Activated T-cell treated with anti-CD3 and anti-CD28 coated beads, Interleukin-2, amount 50 U/mL, for 1 hour (primary cell): ENCODE results near the gene CDK5RAP3.
"Not testable (repeated sequence)": the region's sequence is repeated elsewhere in the genome, so short reads cannot be mapped to it uniquely, and the experiment has no call there.

Experiments used
- DNase-seq: peaks from one replicate; pipeline ENCODE4 v3.0.0-alpha.2; 2020

CDK5RAP3 gene, protein sequence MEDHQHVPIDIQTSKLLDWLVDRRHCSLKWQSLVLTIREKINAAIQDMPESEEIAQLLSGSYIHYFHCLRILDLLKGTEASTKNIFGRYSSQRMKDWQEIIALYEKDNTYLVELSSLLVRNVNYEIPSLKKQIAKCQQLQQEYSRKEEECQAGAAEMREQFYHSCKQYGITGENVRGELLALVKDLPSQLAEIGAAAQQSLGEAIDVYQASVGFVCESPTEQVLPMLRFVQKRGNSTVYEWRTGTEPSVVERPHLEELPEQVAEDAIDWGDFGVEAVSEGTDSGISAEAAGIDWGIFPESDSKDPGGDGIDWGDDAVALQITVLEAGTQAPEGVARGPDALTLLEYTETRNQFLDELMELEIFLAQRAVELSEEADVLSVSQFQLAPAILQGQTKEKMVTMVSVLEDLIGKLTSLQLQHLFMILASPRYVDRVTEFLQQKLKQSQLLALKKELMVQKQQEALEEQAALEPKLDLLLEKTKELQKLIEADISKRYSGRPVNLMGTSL

GRCh38 chr17:47970725-47971499, at the start of gene CDK5RAP3:
TSS of gene CDK5RAP3 (plus strand) at chr17:47971113. CDS start at chr17:47971147, 34 bp downstream.
- peak; percentile 98 for DNase-seq

DNA sequence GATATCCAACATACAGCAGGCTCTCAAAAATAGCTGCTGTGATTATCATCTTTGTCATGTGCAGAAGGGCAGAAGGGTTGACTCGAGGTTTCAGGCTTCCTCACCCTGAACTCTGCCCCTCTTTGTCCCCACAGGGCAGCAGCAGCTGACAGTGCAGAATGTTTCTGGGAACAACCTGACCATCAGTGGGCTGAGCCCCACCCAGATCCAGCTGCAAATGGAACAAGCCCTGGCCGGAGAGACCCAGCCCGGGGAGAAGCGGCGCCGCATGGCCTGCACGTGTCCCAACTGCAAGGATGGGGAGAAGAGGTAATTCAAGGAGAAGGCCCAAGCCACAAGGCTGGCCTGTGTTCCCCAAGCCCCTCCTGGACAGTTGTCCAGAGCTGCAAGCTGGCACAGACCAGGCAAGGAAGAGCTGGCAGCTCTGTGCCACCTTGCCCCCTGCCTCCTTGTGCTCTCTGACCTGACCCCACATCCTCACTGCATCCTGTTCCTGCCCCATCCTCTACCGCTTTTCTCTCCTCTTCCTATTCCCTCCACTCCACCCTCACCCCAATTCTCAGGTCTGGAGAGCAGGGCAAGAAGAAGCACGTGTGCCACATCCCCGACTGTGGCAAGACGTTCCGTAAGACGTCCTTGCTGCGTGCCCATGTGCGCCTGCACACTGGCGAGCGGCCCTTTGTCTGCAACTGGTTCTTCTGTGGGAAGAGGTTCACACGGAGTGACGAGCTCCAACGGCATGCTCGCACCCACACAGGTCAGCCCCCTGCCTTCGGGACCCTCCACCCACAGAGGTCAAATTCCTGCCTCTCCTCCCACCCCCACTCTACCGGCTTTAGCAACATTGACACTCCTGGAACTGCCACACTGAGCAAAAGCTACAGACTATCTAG, 45.9 kb upstream of the CDK5RAP3 start:
- no peak for DNase-seq

DNA sequence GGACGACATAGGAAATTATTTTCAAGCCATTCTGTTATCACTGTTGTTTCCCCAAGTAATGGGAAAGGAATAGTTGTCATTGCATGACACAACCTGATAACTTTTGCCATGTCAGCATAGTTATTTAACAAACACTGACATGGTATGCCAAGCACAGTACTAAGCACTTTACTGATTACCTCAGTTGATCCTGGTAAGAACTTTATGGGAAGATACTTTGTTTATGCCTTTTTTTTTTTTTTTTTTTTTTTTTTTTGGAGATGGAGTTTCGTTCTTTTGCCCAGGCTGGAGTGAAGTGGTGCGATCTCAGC, 45.3 kb upstream of the CDK5RAP3 start:
- DNase-seq, result no peak

DNA sequence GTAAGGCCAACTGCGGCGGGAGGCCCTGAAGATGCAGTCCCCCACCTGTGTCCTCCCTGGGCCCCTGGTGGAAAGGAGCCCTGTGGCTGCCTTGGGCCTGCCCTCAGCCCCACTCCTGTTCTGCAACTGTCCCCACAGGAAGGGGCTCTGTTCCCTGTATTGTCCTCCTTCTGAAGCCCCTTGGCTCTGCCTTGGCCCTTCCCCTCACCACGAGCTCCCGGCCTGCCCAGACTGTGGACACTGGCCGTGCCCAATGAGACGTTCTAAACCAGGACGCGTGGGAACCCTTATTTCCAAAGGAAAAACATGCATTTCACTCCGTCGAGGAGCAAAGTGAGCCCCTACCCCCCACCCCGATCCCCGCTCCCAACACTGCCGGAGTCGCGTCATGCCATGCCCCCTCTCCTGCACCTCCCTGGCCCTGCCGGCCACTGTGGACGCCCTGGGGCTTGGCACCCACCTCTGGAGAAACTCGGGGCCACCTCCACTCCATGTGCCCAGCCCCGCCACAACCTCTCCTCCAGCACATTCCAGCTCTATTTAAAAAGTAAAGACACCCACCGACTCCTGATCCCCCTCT, 43.0 kb upstream of the CDK5RAP3 start:
- no peak for DNase-seq

GRCh38 chr17:47928415-47928814, 42.5 kb upstream of the CDK5RAP3 start:
- DNase-seq, result no peak

DNA sequence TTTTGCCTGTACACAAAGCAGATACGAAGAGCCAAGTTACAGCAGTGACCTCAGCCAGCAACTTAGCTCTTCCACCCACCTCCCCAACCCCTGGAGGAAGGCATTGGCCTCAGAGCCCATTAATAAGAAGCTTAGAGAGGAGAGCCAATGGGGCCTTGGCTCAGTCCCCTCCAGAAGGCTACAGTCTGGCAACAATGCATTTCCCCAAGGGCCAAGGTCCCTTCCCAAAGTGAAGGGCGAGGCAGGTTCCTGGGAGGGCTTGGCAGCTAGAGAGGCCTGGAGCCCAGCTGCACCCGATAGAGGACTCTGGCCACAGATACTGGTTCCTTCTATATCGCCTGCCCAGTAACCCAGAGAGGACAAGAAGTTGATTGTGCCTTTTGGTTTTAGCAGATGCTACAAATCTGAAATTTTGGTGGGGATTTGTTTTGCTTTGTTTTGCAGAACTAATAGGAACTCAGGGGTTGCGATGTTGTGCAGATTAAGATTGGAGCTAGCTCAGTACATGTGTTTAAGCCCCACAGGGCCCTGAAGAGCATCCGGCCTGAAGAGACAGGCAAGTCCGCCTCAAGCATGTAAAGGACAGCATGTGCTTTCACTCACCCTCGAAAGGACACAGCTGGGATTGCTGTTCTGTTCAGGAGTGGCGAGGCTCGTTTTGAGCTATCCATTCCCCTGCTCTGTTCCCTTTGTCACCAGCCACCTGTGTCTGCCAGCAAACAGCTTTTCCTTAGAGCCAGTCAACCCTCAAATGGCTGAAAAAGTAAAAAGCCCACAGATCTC, 41.5 kb upstream of the CDK5RAP3 start:
- DNase-seq, result no peak

- DNase-seq, result no peak
These were observed 39.1 kb upstream of the CDK5RAP3 start for GRCh38 chr17:47931848-47932247.

- DNase-seq, result no peak
These were observed 36.1 kb upstream of the CDK5RAP3 start for GRCh38 chr17:47934856-47935255.

DNA sequence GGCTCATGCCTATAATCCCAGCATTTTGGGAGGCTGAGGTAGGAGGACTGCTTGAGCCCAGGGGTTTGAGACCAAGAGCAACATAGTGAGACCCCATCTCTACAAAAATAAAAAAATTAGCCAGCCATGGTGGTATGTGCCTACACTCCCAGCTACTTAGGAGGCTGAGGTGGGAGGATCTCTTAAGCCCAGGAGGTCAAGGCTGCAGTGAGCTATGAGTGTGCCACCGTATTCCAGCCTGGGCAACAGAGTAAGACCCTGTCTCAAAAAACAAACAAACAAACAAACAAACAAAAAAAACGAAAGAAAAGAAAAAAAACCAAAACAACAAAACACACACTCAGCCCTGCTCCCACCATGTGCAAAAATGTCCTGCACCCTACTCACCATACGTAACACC, 35.4 kb upstream of the CDK5RAP3 start:
- DNase-seq, result not testable (repeated sequence)

GRCh38 chr17:47935961-47936360, 35.0 kb upstream of the CDK5RAP3 start:
- DNase-seq, result no peak

GRCh38 chr17:47937941-47938340, 33.0 kb upstream of the CDK5RAP3 start:
- no peak for DNase-seq

GRCh38 chr17:47941246-47942095, 29.4 kb upstream of the CDK5RAP3 start, which contains the start of gene PNPO:
TSS of gene PNPO (plus strand) at chr17:47941571. CDS start at chr17:47941676, 105 bp downstream.
- DNase-seq, result peak; percentile 86

DNA sequence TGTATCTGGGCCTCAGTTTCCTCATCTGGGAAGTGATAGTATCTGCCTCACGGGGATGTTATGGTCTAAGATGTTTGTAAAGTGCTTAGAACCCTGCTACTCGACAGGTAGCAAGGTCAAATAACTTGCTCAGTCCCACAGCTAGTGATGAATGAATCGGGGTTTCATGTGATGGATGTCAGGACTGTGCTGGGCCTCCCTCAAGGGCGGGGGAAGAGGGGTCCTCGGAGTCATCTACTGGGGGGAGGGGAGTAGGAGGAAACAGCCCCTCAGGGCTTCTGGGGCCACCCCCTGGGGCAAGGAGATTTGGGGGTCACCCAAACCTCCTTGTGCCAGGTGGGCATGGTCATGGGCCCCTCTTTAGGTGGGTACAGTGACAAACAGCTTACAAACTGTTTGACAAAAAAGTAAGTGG, 28.8 kb upstream of the CDK5RAP3 start:
- DNase-seq, result no peak

DNA sequence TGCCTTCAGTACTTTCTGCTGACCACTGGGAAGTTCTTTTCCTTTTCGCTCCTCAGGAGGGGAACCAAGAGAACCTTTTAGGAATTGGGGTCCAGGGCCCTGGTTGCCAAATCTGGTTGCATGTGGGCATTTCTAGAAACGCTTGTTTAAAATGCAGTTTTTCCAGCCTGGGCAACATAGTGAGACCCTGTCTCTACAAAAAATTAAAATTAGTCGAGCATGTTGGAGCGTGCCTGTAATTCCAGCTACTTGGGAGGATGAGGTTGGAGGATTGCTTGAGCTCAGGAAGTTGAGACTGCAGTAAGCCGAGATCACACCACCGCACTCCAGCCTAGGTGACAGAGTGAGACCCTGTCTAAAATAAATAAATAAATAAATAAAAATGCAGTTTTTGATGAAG, 28.3 kb upstream of the CDK5RAP3 start:
- DNase-seq, result no peak

- DNase-seq, result no peak
These were observed 25.8 kb upstream of the CDK5RAP3 start for GRCh38 chr17:47945080-47945479.

GRCh38 chr17:47945529-47946508, 25.1 kb upstream of the CDK5RAP3 start:
- DNase-seq, result no peak

DNA sequence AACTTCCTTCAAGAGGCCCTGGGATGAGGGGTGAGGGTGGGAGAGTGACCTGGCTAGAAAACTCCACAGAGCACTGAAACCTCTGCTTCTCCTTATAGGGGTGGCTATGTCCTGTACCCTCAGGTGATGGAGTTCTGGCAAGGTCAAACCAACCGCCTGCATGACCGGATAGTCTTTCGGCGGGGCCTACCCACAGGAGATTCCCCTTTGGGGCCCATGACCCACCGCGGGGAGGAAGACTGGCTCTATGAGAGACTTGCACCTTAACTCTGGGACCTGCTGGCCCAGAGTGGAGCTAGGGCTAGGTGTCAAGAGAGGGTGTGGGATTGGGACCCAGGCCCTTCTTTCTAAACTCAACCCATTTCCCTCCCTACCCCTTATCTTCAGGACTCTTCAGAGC, 24.4 kb upstream of the CDK5RAP3 start:
- no peak for DNase-seq

- peak; percentile 73 for DNase-seq
These were observed 23.9 kb upstream of the CDK5RAP3 start for GRCh38 chr17:47946929-47947397.

DNA sequence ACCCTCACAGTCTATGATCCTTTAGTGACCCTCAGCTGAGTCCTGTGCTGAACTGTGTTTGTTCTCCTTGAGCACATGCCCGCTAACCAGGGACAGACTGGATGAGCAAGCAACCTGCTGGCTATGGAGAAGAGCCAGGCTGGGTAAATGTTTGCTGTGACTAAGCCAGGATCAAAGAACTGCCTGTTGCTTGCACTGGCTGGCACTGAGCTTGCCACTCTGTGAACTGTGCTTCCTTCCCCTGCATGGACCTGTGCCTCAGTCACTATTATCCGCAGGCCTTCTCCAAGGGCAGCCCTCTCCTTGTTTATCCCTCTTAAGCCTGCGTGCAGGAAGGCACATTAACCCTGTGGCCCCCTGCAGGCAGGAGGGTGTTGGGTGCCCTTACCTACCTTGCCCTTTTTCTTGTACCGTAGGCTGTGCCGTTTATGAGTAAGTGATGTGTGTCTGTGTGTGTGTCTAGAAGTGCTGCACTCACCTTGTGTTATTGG, 22.2 kb upstream of the CDK5RAP3 start:
- DNase-seq, result peak; percentile 23
